Neural cell (in vitro differentiated cells): ENCODE data around the gene SMIM13. TPM values are rescaled to one million over a fixed set of nuclear protein-coding genes. Genes with fewer than 3 reads are reported as not detected.

Source experiments
- H2AFZ ChIP-seq: fragments of 200-600, 300-800 bp; sonication (generic), shearing (Covaris generic); 2 replicates; pipeline ENCODE4 v1.6.0; 2014; ENCODE audit warnings: low read depth, mild to moderate bottlenecking, antibody characterized with exemption, low read length, moderate library complexity
- H3F3A ChIP-seq: fragments of 200-600 bp; shearing (Covaris generic); 2 replicates; pipeline ENCODE4 v1.6.1; 2016; ENCODE audit warnings: mild to moderate bottlenecking, moderate library complexity, mixed read lengths, antibody characterized with exemption, low read length; ENCODE audit not compliant: insufficient read depth, poor library complexity, severe bottlenecking
- H3K27ac ChIP-seq: fragments of 200-600, 300-800 bp; sonication (generic), shearing (Covaris generic); 2 replicates; pipeline ENCODE4 v1.5.1; 2014; ENCODE audit warnings: mild to moderate bottlenecking, low read length, moderate library complexity
- H3K27me3 ChIP-seq: fragments of 300-800, 200-600 bp; sonication (generic), shearing (Covaris generic); 2 replicates; pipeline ENCODE4 v1.6.0; 2014; ENCODE audit warnings: mild to moderate bottlenecking, low read depth, low read length, moderate library complexity; ENCODE audit not compliant: insufficient read depth
- H3K36me3 ChIP-seq: fragments of 300-800, 200-600 bp; sonication (generic), shearing (Covaris generic); 2 replicates; pipeline ENCODE4 v1.5.1; 2014; ENCODE audit warnings: mild to moderate bottlenecking, antibody characterized with exemption, low read length, moderate library complexity; ENCODE audit not compliant: insufficient read depth
- H3K4me2 ChIP-seq: fragments of 300-800, 200-600 bp; sonication (generic), shearing (Covaris generic); 2 replicates; pipeline ENCODE4 v1.6.0; 2014; ENCODE audit warnings: mild to moderate bottlenecking, low read length
- H3K4me3 ChIP-seq: fragments of 300-800, 200-600 bp; sonication (generic), shearing (Covaris generic); 2 replicates; pipeline ENCODE4 v1.5.1; 2014; ENCODE audit warnings: mild to moderate bottlenecking, low read length, moderate library complexity
- H3K79me2 ChIP-seq: fragments of 200-600 bp; shearing (Covaris generic); replicated peaks from 2 replicates; pipeline ENCODE4 v1.6.0; 2014; ENCODE audit warnings: mild to moderate bottlenecking, low read length, moderate library complexity; ENCODE audit not compliant: insufficient read depth
- H3K9ac ChIP-seq: fragments of 300-800, 200-600 bp; sonication (generic), shearing (Covaris generic); 2 replicates; pipeline ENCODE4 v1.6.1; 2016; ENCODE audit warnings: mild to moderate bottlenecking, low read length, mixed read lengths
- H3K9me2 ChIP-seq: fragments of 200-600 bp; shearing (Covaris generic); 2 replicates; pipeline ENCODE4 v1.6.1; 2016; ENCODE audit warnings: mild to moderate bottlenecking, low read length, mixed read lengths; ENCODE audit not compliant: insufficient read depth
- H3K9me3 ChIP-seq: fragments of 200-600, 300-800 bp; sonication (generic), shearing (Covaris generic); 2 replicates; pipeline ENCODE4 v1.6.1; 2016; ENCODE audit warnings: mild to moderate bottlenecking, mixed run types, low read length, moderate library complexity, mixed read lengths
- H4K20me1 ChIP-seq: fragments of 200-600 bp; shearing (Covaris generic); 2 replicates; pipeline ENCODE4 v1.6.1; 2016; ENCODE audit warnings: mild to moderate bottlenecking, mixed run types; ENCODE audit not compliant: insufficient read depth
- EP300 ChIP-seq: fragments of 450-650 bp; conservative IDR thresholded peaks from 2 replicates; pipeline ENCODE4 v1.6.1; 2014; ENCODE audit warnings: antibody characterized with exemption, mild to moderate bottlenecking, moderate library complexity; ENCODE audit not compliant: poor library complexity, severe bottlenecking
- EZH2 ChIP-seq: fragments of 200-600, 300-800 bp; shearing (Covaris generic), sonication (generic); IDR thresholded peaks from 2 replicates; pipeline ENCODE4 v1.6.1; 2014; ENCODE audit warnings: antibody characterized with exemption, low read length, borderline replicate concordance, mild to moderate bottlenecking; ENCODE audit not compliant: insufficient read depth, poor library complexity, severe bottlenecking
- MXI1 ChIP-seq: fragments of 450-650 bp; conservative IDR thresholded peaks from 2 replicates; pipeline ENCODE4 v1.6.1; 2014; ENCODE audit warnings: antibody characterized with exemption, mild to moderate bottlenecking; ENCODE audit not compliant: poor library complexity, severe bottlenecking
- POLR2AphosphoS5 ChIP-seq: IDR thresholded peaks from 2 replicates; pipeline ENCODE4 v1.6.1; 2012
- RAD21 ChIP-seq: fragments of 450-650 bp; conservative IDR thresholded peaks from 2 replicates; pipeline ENCODE4 v1.6.1; 2014; ENCODE audit warnings: antibody characterized with exemption, mild to moderate bottlenecking, moderate library complexity
- SMC3 ChIP-seq: fragments of 450-650 bp; conservative IDR thresholded peaks from 2 replicates; pipeline ENCODE4 v1.6.1; 2014; ENCODE audit warnings: antibody characterized with exemption, mild to moderate bottlenecking, moderate library complexity; ENCODE audit not compliant: poor library complexity
- TAF1 ChIP-seq: IDR thresholded peaks from 2 replicates; pipeline ENCODE4 v1.6.1; 2012; ENCODE audit warnings: low read depth
- polyA plus RNA-seq: library from polyadenylated mRNA; depleted of rRNA; stranded (reverse); fragments of >200 nt; gene quantifications from 2 replicates; pipeline ENCODE4 v1.2.3, GENCODE V29; 2014
- TF ChIP-seq, protein P1 (sequence below): fragments of 450-650 bp; IDR thresholded peaks from 2 replicates; pipeline ENCODE4 v1.5.1; 2014; ENCODE audit warnings: antibody characterized with exemption, mild to moderate bottlenecking, moderate library complexity; ENCODE audit not compliant: poor library complexity, severe bottlenecking
- TF ChIP-seq, protein P2 (sequence below): IDR thresholded peaks from 2 replicates; pipeline ENCODE4 v1.6.1; 2012; ENCODE audit warnings: borderline replicate concordance

Gene SMIM13
- polyA plus RNA-seq, 1 donor from 2014 or later, result 51.0 TPM

DNA sequence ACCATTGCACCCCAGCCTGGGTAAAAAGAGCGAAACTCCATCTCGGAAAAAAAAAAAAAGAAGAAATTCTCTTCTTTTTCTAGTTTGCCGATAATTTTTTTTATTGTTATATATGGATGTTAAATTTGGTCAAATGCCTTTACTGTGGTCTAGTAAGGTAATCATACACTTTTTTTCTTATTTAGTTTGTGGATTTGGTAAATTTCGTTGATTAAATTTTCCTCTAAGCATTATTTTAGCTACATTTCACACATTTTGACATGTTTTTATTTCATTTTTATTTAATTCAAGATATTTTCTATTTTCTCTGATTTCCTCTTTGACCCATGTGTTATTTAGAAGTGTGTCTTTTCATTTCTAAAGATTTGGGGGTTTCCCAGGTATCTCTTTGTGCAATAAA is 31.6 kb upstream of the SMIM13 start:
- Histone ChIP-seq H3K79me2 (no peaks in the 10 kb centered on the region), H3F3A (no peaks in the 10 kb centered on the region), H3K9me2 (no peaks in the 10 kb centered on the region), H3K4me2 (no peak overlapping the region), H3K4me3 (no peak overlapping the region), H2AFZ (no peak overlapping the region), H3K27ac (no peak overlapping the region), H3K9ac (no peak overlapping the region), H4K20me1 (no peaks in the 10 kb centered on the region), H3K9me3 (no peaks in the 10 kb centered on the region), H3K27me3 (no peaks in the 10 kb centered on the region), H3K36me3 (no peaks in the 10 kb centered on the region)
- TF ChIP-seq EP300 (no peak), EZH2 (no peak), TAF1 (no peak), MXI1 (no peak), SMC3 (no peak), RAD21 (no peak), POLR2AphosphoS5 (no peak)
- TF ChIP-seq, protein P1, sequence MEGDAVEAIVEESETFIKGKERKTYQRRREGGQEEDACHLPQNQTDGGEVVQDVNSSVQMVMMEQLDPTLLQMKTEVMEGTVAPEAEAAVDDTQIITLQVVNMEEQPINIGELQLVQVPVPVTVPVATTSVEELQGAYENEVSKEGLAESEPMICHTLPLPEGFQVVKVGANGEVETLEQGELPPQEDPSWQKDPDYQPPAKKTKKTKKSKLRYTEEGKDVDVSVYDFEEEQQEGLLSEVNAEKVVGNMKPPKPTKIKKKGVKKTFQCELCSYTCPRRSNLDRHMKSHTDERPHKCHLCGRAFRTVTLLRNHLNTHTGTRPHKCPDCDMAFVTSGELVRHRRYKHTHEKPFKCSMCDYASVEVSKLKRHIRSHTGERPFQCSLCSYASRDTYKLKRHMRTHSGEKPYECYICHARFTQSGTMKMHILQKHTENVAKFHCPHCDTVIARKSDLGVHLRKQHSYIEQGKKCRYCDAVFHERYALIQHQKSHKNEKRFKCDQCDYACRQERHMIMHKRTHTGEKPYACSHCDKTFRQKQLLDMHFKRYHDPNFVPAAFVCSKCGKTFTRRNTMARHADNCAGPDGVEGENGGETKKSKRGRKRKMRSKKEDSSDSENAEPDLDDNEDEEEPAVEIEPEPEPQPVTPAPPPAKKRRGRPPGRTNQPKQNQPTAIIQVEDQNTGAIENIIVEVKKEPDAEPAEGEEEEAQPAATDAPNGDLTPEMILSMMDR, result no peak
- TF ChIP-seq, protein P2, sequence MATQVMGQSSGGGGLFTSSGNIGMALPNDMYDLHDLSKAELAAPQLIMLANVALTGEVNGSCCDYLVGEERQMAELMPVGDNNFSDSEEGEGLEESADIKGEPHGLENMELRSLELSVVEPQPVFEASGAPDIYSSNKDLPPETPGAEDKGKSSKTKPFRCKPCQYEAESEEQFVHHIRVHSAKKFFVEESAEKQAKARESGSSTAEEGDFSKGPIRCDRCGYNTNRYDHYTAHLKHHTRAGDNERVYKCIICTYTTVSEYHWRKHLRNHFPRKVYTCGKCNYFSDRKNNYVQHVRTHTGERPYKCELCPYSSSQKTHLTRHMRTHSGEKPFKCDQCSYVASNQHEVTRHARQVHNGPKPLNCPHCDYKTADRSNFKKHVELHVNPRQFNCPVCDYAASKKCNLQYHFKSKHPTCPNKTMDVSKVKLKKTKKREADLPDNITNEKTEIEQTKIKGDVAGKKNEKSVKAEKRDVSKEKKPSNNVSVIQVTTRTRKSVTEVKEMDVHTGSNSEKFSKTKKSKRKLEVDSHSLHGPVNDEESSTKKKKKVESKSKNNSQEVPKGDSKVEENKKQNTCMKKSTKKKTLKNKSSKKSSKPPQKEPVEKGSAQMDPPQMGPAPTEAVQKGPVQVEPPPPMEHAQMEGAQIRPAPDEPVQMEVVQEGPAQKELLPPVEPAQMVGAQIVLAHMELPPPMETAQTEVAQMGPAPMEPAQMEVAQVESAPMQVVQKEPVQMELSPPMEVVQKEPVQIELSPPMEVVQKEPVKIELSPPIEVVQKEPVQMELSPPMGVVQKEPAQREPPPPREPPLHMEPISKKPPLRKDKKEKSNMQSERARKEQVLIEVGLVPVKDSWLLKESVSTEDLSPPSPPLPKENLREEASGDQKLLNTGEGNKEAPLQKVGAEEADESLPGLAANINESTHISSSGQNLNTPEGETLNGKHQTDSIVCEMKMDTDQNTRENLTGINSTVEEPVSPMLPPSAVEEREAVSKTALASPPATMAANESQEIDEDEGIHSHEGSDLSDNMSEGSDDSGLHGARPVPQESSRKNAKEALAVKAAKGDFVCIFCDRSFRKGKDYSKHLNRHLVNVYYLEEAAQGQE, result no peak

DNA sequence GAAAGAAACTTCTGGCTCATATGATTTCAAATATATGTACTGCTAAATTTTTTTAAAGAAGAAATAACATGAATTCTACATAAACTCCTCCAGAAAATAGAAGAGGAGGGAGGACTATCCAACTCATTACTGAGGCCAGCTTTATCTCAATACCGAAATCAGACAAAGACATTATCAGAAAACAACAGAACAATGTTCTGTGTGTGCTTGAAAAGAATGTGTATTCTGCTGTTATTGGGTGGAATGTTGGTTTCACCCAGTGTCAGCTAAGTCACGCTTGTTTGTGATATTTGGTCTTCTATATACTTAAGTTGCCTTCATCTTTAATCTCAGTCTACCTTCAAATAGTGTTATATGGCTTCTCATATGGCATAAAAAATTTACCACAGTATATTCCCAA is 30.9 kb upstream of the SMIM13 start:
- H3K36me3 ChIP-seq, result no peaks in the 10 kb centered on the region
- no peaks in the 10 kb centered on the region for H3K9me2 ChIP-seq
- H3K9ac ChIP-seq, result no peak overlapping the region
- H2AFZ ChIP-seq, result no peak overlapping the region
- no peaks in the 10 kb centered on the region for H4K20me1 ChIP-seq
- H3K4me3 ChIP-seq, result no peak overlapping the region
- H3K27ac ChIP-seq, result no peak overlapping the region
- H3F3A ChIP-seq, result no peaks in the 10 kb centered on the region
- TF ChIP-seq RAD21, result no peak
- no peak for TF ChIP-seq POLR2AphosphoS5
- no peak for TF ChIP-seq TAF1
- no peak for TF ChIP-seq EZH2
- TF ChIP-seq EP300, result no peak
- TF ChIP-seq, protein P2, result no peak
- TF ChIP-seq MXI1, result no peak
- TF ChIP-seq, protein P1, result no peak
- TF ChIP-seq SMC3, result no peak
- no peaks in the 10 kb centered on the region for H3K9me3 ChIP-seq
- H3K79me2 ChIP-seq, result no peaks in the 10 kb centered on the region
- H3K27me3 ChIP-seq, result no peaks in the 10 kb centered on the region
- no peak overlapping the region for H3K4me2 ChIP-seq
